SK-N-SH (cell line): ENCODE results near the gene USP32.

ENCODE experiments used
- CTCF ChIP-seq: fragments of 200-600 bp; sonication (generic); IDR thresholded peaks from 2 replicates; pipeline ENCODE4 v1.6.1; 2017; ENCODE audit warnings: antibody characterized with exemption, mild to moderate bottlenecking, moderate library complexity
- EP300 ChIP-seq, 2 experiments: IDR thresholded peaks; 2 replicates each; pipeline versions ENCODE4 v1.4.0 to v1.6.1; 2012; ENCODE audit warnings: borderline replicate concordance in 1 of 2, low read depth in 1 of 2, low read length in 1 of 2
- GABPA ChIP-seq: IDR thresholded peaks from 2 replicates; pipeline ENCODE4 v1.4.0; 2012; ENCODE audit warnings: low read depth, mild to moderate bottlenecking
- GATA2 ChIP-seq: sonication (generic); formaldehyde crosslinking; IDR thresholded peaks from 2 replicates; pipeline ENCODE4 v1.5.0; 2020; ENCODE audit warnings: mild to moderate bottlenecking, missing genetic modification reagents
- JUND ChIP-seq: IDR thresholded peaks from 2 replicates; pipeline ENCODE4 v1.4.0; 2012
- POLR2AphosphoS5 ChIP-seq: IDR thresholded peaks from 2 replicates; pipeline ENCODE4 v1.6.1; 2012; ENCODE audit warnings: low read depth, low read length
- USF1 ChIP-seq: IDR thresholded peaks from 2 replicates; pipeline ENCODE4 v1.4.0; 2012; ENCODE audit warnings: low read depth, borderline replicate concordance
- YY1 ChIP-seq: IDR thresholded peaks from 2 replicates; pipeline ENCODE4 v1.4.0; 2012; ENCODE audit warnings: low read depth, mild to moderate bottlenecking

DNA sequence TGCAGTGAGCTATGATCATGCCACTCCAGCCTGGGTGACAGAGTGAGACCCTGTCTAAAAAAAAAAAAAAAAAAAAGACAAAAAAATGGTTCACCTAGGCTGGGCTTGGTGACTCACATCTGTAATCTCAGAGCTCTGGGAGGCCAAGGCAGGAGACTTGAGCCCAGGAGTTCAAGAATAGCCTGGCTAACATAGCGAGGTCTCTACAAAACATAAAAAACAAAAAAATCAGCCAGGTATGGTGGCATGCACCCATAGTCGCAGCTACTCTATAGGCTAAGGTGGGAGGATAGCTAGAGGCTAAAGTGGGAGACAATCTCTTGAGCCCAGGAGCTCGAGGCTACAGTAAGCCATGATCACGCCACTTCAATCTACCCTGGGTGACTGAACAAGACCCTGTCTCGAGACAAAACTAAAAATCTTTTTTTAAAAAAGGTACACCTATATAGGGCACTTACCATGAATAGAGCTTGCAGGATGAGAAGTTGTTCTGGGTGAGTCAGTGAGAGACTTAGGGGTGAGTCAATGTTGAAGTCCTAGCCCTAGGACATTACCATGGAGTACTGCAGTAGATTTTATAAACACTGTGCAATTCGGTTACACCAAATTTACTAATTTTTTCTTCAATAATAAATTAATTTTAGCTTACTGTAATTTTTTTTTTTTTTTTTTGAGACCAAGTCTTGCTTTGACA, 19.0 kb downstream of the USP32 start:
- no peak for TF ChIP-seq GATA2 (CRISPR knock-in tag)
- TF ChIP-seq EP300 (IDR thresholded peaks at IDR 0.05; ENCODE audit: borderline replicate concordance in 1 of 2, low read depth in 1 of 2, low read length in 1 of 2), result no peak
- no peak for TF ChIP-seq YY1
- TF ChIP-seq CTCF, result no peak
- no peak for TF ChIP-seq USF1
- TF ChIP-seq POLR2AphosphoS5, result no peak
- peak; percentile 37 for TF ChIP-seq JUND
- no peak for TF ChIP-seq GABPA
